Ovary (tissue), 9 donors: ENCODE data around the gene TMEM59L. TPM values are rescaled to one million over a fixed set of nuclear protein-coding genes. Genes with fewer than 3 reads are reported as not detected.

ENCODE experiments used
- DNase-seq, 5 donors: peaks; one replicate each; pipeline ENCODE4 v3.0.0-alpha.2; 2019 to 2020
- H3K27ac ChIP-seq, 2 donors: fragments of 200-600 bp; one replicate each; pipeline versions ENCODE4 v1.5.1 to v1.8.0; 2019 to 2022
- H3K27me3 ChIP-seq: fragments of 200-600 bp; one replicate; pipeline ENCODE4 v1.8.0; 2022
- H3K36me3 ChIP-seq: fragments of 200-600 bp; sonication (generic); one replicate; pipeline ENCODE4 v1.5.1; 2019
- H3K4me1 ChIP-seq: one replicate; pipeline ENCODE4 v1.8.1; 2013; ENCODE audit warnings: mild to moderate bottlenecking, moderate library complexity; ENCODE audit not compliant: insufficient read depth
- H3K4me3 ChIP-seq: fragments of 200-600 bp; sonication (generic); one replicate; pipeline ENCODE4 v1.5.1; 2017
- H3K9me3 ChIP-seq, 2 donors: fragments of 200-600 bp in 1 of 2; sonication (generic) in 1 of 2; one replicate each; pipeline versions ENCODE4 v1.5.1 to v1.8.1; 2013 to 2019; ENCODE audit warnings: mild to moderate bottlenecking in 1 of 2, moderate library complexity in 1 of 2
- CTCF ChIP-seq, 3 donors: fragments of 450-650 bp in 2 of 3; fragments of 200-600 bp in 1 of 3; IDR thresholded peaks; one replicate each; pipeline versions ENCODE4 v1.5.1 to v1.8.0; 2016 to 2022; ENCODE audit warnings: antibody characterized with exemption in 3 of 3, mild to moderate bottlenecking in 1 of 3
- EP300 ChIP-seq: sonication (generic); formaldehyde crosslinking; IDR thresholded peaks from one replicate; pipeline ENCODE4 v1.6.1; 2017; ENCODE audit warnings: antibody characterized with exemption
- POLR2A ChIP-seq: fragments of 450-650 bp; IDR thresholded peaks from one replicate; pipeline ENCODE4 v1.6.1; 2017; ENCODE audit warnings: antibody characterized with exemption, mild to moderate bottlenecking, moderate library complexity
- WGBS, 3 donors: extraction: QIAGEN DNeasy Blood & Tissue Kit in 1 of 3; methylation state at CpG; one replicate each; pipeline versions ENCODE4 v1.1.5 to v1.1.7; 2013 to 2017; 5-methylcytosine and 5-hydroxymethylcytosine counted together
- intact Hi-C, 4 donors: fragments of 100-400 bp; cut with DNase I; formaldehyde crosslinking; loops; one replicate each; pipeline versions ENCODE4 v1.11.0 to v1.15.1; 2022 to 2023
- polyA plus RNA-seq, 2 donors: library from polyadenylated mRNA; stranded (reverse); fragments of 200-250 nt in 1 of 2; fragments of 350-450 nt in 1 of 2; fragmentation: Illumina TruSeq in 1 of 2; extraction: RNeasy Lipid Tissue Mini Kit (QIAGEN cat#74804) in 1 of 2; gene quantifications; one replicate each; pipeline ENCODE4 v1.2.3, GENCODE V29; 2013 to 2014
- total RNA-seq, 7 donors: library from RNA; depleted of rRNA in 2 of 7; stranded (reverse); fragments of >200 nt in 2 of 7; fragmentation: NEBNext Ultra II Directional in 3 of 7; extraction: Animal tissue kit (Norgen Biotek cat#: 25700) in 3 of 7; gene quantifications; one replicate each; pipeline versions ENCODE4 v1.1.0 to v1.2.4, GENCODE V29; 2016 to 2023
- donor health status: DM: no; HTN: no; CAD: no; lungs with moderate emphysema.
- donor health status: DM: no; HTN: no; CAD: no.
- donor health status: Bipolar disorder and iron deficiency.
- donor health status: DM: yes; HTN: yes; CAD: no.
- donor health status: DM: no; HTN: no; CAD: no.
- donor health status: DM: yes; HTN: yes; CAD: no.

TMEM59L gene
- total and polyA plus RNA-seq, 9 donors = 0.20 to 0.53 (median 0.51) TPM; not detected in 4

GRCh38 chr19:18660051-18660910, 47.6 kb downstream of the TMEM59L start:
- intact Hi-C loops = no loop called here
- DNase-seq = no peak
- Histone ChIP-seq H3K4me1 (peaks cover 8% of the 10 kb centered on the region), H3K4me3 (no peak overlapping the region), H3K27ac (no peak overlapping the region), H3K9me3 (no peaks in the 10 kb centered on the region), H3K36me3 (no peaks in the 10 kb centered on the region), H3K27me3 (no peaks in the 10 kb centered on the region)
- WGBS, 3 donors = 83 to 85% (median 84%) methylated on average over 28 to 37 of the region's 37 CpGs
- no peak for TF ChIP-seq POLR2A
- no peak for TF ChIP-seq EP300
- no peak for TF ChIP-seq CTCF (IDR thresholded peaks at IDR 0.05)

GRCh38 chr19:18660939-18661670, 48.4 kb downstream of the TMEM59L start:
- Histone ChIP-seq H3K4me3 (no peak overlapping the region), H3K27me3 (no peaks in the 10 kb centered on the region), H3K9me3 (no peaks in the 10 kb centered on the region), H3K27ac (no peak overlapping the region), H3K36me3 (no peaks in the 10 kb centered on the region), H3K4me1 (peaks cover 8% of the 10 kb centered on the region)
- no peak for DNase-seq
- TF ChIP-seq CTCF (IDR thresholded peaks at IDR 0.05) = no peak
- TF ChIP-seq POLR2A = no peak
- whole genome bisulfite sequencing, 3 donors = 87 to 95% (median 94%) methylated on average over 10 of the region's 10 CpGs
- intact Hi-C loops = no loop called here

- peaks cover 2% of the 10 kb centered on the region for H3K4me1 ChIP-seq
- TF ChIP-seq EP300 (no peak), POLR2A (no peak), CTCF (IDR thresholded peaks at IDR 0.05) (no peak)
Observed at GRCh38 chr19:18662972-18663732, 50.5 kb downstream of the TMEM59L start.

GRCh38 chr19:18663940-18664530, 51.4 kb downstream of the TMEM59L start:
- Histone ChIP-seq H3K4me1 (no peaks in the 10 kb centered on the region), H3K4me3 (no peak overlapping the region), H3K9me3 (no peaks in the 10 kb centered on the region), H3K36me3 (no peaks in the 10 kb centered on the region), H3K27me3 (no peaks in the 10 kb centered on the region), H3K27ac (no peak overlapping the region)
- no peak for TF ChIP-seq EP300
- no peak for TF ChIP-seq POLR2A
- TF ChIP-seq CTCF (IDR thresholded peaks at IDR 0.05) = no peak
- 80 to 83% (median 81%) methylated on average over 14 of the region's 14 CpGs for WGBS, 3 donors
- intact Hi-C loops = no loop called here
- no peak for DNase-seq

More at GRCh38 chr19:18662972-18663732, 50.5 kb downstream of the TMEM59L start:
- Histone ChIP-seq H3K27ac (no peak overlapping the region), H3K9me3 (no peaks in the 10 kb centered on the region), H3K36me3 (no peaks in the 10 kb centered on the region), H3K4me3 (no peak overlapping the region), H3K27me3 (no peaks in the 10 kb centered on the region)
- DNase-seq = no peak
- WGBS, 3 donors = 71 to 79% (median 74%) methylated on average over 14 to 15 of the region's 15 CpGs
- intact Hi-C loops = no loop called here
